Activated CD4-positive, alpha-beta T cell treated with anti-CD3 and anti-CD28 coated beads for 36 hours (primary cell): Measurements from ENCODE around the gene IGSF9. TPM values are rescaled to one million over a fixed set of nuclear protein-coding genes. Genes with fewer than 3 reads are reported as not detected.

Experiments
- ATAC-seq: fragments of 200-7000 bp; cut with Tn5 transposase; one replicate; pipeline ENCODE4 v1.10.0; 2021; ENCODE audit warnings: mild to moderate bottlenecking, moderate library complexity
- CTCF ChIA-PET: fragments of 350-600 bp; sonication (Branson Sonifier 250); formaldehyde crosslinking; loops from one replicate; lab custom pipeline; 2021; ENCODE audit warnings: antibody characterized with exemption; lab: Charles Lee
- POLR2A ChIA-PET: fragments of 350-600 bp; sonication (Branson Sonifier 250); formaldehyde crosslinking; loops from one replicate; lab custom pipeline; 2021; ENCODE audit warnings: antibody characterized with exemption, inconsistent platforms; lab: Charles Lee
- DNase-seq: peaks from one replicate; pipeline ENCODE4 v3.0.0-alpha.2; 2020
- H3K27ac Mint-ChIP-seq: one replicate; pipeline ENCODE4 v1.8.0; 2021; ENCODE audit warnings: mixed read lengths
- H3K27me3 Mint-ChIP-seq: one replicate; pipeline ENCODE4 v1.8.0; 2021; ENCODE audit warnings: mixed read lengths
- H3K36me3 Mint-ChIP-seq: one replicate; pipeline ENCODE4 v1.8.0; 2021; ENCODE audit warnings: low read depth, mixed read lengths
- H3K4me1 Mint-ChIP-seq: one replicate; pipeline ENCODE4 v1.8.0; 2021; ENCODE audit warnings: mixed read lengths
- H3K4me3 Mint-ChIP-seq: one replicate; pipeline ENCODE4 v1.8.0; 2021; ENCODE audit warnings: mild to moderate bottlenecking, moderate library complexity, mixed read lengths
- H3K9me3 Mint-ChIP-seq: one replicate; pipeline ENCODE4 v1.8.0; 2021; ENCODE audit warnings: low read depth, mixed read lengths
- intact Hi-C, 2 experiments: fragments of 100-400 bp; cut with DNase I in 1 of 2; cut with micrococcal nuclease in 1 of 2; formaldehyde crosslinking; loops; one replicate each; pipeline versions ENCODE4 v1.14.2 to v1.15.1; 2022 to 2024; cut with DNase I, micrococcal nuclease
- total RNA-seq, 2 experiments: library from RNA; stranded (reverse); gene quantifications; one replicate each; pipeline ENCODE4 v1.2.3, GENCODE V29; 2021

IGSF9 gene
- total RNA-seq, 2 experiments from 2014 or later, result 0.07 TPM; not detected in 1

GRCh38 chr1:159924025-159924790, 21.2 kb downstream of the IGSF9 start:
- H3K4me1 Mint-ChIP-seq, result peaks cover 46% of the 10 kb centered on the region
- H3K9me3 Mint-ChIP-seq, result no peaks in the 10 kb centered on the region
- DNase-seq (peak; percentile 81), ATAC-seq (peak; percentile 42)
- H3K4me3 Mint-ChIP-seq, result peak overlapping the region; percentile 95
- ChIA-PET POLR2A (interaction anchor here (0.6 to 2.6 kb wide), 8 partner anchors 10 to 847 kb away, joined by 3 to 10 read pairs (median 5); partner anchors contain the start of genes AIM2, DCAF8, IGSF8 and IGSF9), CTCF (interaction anchor here (1.0 to 2.3 kb wide), 6 partner anchors 74 to 147 kb away, joined by 3 to 11 read pairs (median 4); no protein-coding TSS in a partner anchor)
- H3K27ac Mint-ChIP-seq, result peak overlapping the region; percentile 98
- peaks cover 49% of the 10 kb centered on the region for H3K36me3 Mint-ChIP-seq
- intact Hi-C loops, result loop anchor here in 1 of 2 experiments (2.0 to 10.0 kb wide), 7 partner anchors 69 to 1993 kb away; partner anchors contain the start of genes AIM2, COPA, NCSTN and PEA15
- H3K27me3 Mint-ChIP-seq, result no peaks in the 10 kb centered on the region

- peak overlapping the region; percentile 95 for H3K4me3 Mint-ChIP-seq
- DNase-seq (peak; percentile 91), ATAC-seq (peak; percentile 43)
- H3K4me1 Mint-ChIP-seq, result peaks cover 47% of the 10 kb centered on the region
- CTCF ChIA-PET, result interaction anchor here (0.6 to 2.3 kb wide), 9 partner anchors 13 to 700 kb away, joined by 3 to 11 read pairs (median 4); partner anchors contain the start of gene DUSP23
- intact Hi-C loops, result loop anchor here (1.0 to 10.0 kb wide), 10 partner anchors 69 to 1994 kb away; partner anchors contain the start of genes AIM2 (in 1 of the 2), COPA (in 1 of the 2), DCAF8 (in 1 of the 2) and DUSP23 (in 1 of the 2)
- no peaks in the 10 kb centered on the region for H3K9me3 Mint-ChIP-seq
- H3K27me3 Mint-ChIP-seq, result no peaks in the 10 kb centered on the region
- POLR2A ChIA-PET, result interaction anchor here (0.6 to 2.6 kb wide), 9 partner anchors 9 to 1121 kb away, joined by 3 to 10 read pairs (median 5); partner anchors contain the start of genes AIM2, DCAF8, IGSF8 and IGSF9
- H3K27ac Mint-ChIP-seq, result peak overlapping the region; percentile 97
- H3K36me3 Mint-ChIP-seq, result peaks cover 55% of the 10 kb centered on the region
Measured at GRCh38 chr1:159923203-159924024, 22.0 kb downstream of the IGSF9 start.

- intact Hi-C loops, result loop anchor here (1.0 to 10.0 kb wide), 8 partner anchors 109 to 1995 kb away; partner anchors contain the start of genes AIM2 (in 1 of the 2), DCAF8 (in 1 of the 2), DUSP23 (in 1 of the 2) and PEA15 (in 1 of the 2)
- H3K36me3 Mint-ChIP-seq, result peaks cover 62% of the 10 kb centered on the region
Measured at GRCh38 chr1:159922511-159923202, 22.8 kb downstream of the IGSF9 start.

DNA sequence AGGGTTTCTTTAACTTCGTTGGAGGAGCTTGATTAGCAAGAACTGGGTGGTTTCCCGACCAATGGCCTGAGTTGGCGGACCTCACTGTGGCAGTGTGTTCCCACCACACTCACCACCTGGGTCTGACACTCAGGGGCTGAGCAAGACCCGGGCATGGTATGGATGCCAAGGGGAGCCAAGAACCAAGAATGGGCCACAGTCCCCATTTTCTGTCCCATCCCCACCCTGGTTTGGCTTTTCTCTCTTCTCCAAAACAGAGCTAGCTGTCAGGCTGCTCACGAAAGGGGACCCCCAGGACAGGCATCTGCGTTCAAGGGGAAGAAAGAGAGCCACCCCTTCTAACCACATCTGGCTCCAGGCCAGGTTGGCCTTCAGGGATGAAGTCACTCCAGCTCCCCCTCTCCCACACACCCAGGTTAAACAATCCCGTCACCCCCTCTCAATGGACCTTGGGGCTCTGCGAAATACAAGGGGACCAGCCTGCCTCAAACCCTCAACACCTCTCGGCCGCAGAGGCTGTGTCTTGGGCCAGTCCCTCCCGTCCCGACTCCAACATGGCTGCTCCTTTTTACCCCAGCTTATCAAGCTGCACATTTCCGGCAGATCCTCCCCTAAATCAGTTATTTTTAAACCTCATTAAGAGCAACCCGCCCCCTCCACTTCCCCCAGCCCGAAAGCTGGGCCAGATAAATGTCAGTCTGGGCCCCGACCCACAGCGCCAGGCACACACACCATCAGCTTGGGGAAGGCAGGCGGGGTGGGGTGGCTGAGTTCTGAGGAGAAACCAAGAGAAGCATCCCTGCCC, 23.5 kb downstream of the IGSF9 start:
- Mint-ChIP-seq H3K27ac (peak overlapping the region; percentile 97), H3K9me3 (no peaks in the 10 kb centered on the region), H3K4me1 (peaks cover 58% of the 10 kb centered on the region), H3K36me3 (peaks cover 66% of the 10 kb centered on the region), H3K4me3 (peak overlapping the region; percentile 95), H3K27me3 (no peaks in the 10 kb centered on the region)
- intact Hi-C loops, result loop anchor here in 1 of 2 experiments (5.0 to 10.0 kb wide), 5 partner anchors 283 to 1995 kb away; partner anchors contain the start of genes AIM2 and PEA15
- ATAC-seq (no peak), DNase-seq (peak; percentile 39)
- POLR2A ChIA-PET, result interaction anchor here (0.8 to 2.6 kb wide), 2 partner anchors 8 to 83 kb away, joined by 3 to 9 read pairs; no protein-coding TSS in a partner anchor
- CTCF ChIA-PET, result interaction anchor here (0.7 to 2.1 kb wide), 5 partner anchors 10 to 833 kb away, joined by 3 to 11 read pairs (median 3); no protein-coding TSS in a partner anchor

More at GRCh38 chr1:159922511-159923202, 22.8 kb downstream of the IGSF9 start:
- H3K9me3 Mint-ChIP-seq, result no peaks in the 10 kb centered on the region
- POLR2A ChIA-PET, result interaction anchor here (0.9 to 2.6 kb wide), 5 partner anchors 9 to 175 kb away, joined by 3 to 10 read pairs (median 8); partner anchors contain the start of genes IGSF8 and IGSF9
- CTCF ChIA-PET, result interaction anchor here (0.7 to 2.3 kb wide), 6 partner anchors 14 to 699 kb away, joined by 3 to 11 read pairs (median 4); partner anchors contain the start of gene DUSP23
- DNase-seq, result no peak
- H3K27me3 Mint-ChIP-seq, result no peaks in the 10 kb centered on the region
- H3K4me3 Mint-ChIP-seq, result peak overlapping the region; percentile 95
- H3K27ac Mint-ChIP-seq, result peak overlapping the region; percentile 97
- no peak for ATAC-seq
- peaks cover 54% of the 10 kb centered on the region for H3K4me1 Mint-ChIP-seq

DNA sequence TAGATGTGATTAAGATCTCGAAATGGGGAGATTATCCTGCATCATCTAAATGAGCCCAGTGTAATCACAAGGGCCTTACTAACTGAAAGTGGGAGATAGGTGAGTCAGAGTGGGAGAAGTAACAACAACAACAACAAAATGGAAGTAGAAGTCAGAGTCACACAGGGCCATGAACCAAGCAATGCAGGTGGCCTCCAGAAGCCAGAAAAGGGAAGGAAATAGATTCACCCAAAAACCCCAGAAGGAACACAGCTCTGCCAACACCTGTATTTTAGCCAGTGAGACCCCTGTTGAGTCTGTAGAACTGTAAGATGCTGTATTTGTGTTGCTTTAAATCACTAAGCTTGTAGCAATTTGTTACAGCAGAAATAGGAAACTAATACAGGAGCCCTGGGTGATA, 24.2 kb downstream of the IGSF9 start:
- H3K4me3 Mint-ChIP-seq, result peak overlapping the region; percentile 95

DNA sequence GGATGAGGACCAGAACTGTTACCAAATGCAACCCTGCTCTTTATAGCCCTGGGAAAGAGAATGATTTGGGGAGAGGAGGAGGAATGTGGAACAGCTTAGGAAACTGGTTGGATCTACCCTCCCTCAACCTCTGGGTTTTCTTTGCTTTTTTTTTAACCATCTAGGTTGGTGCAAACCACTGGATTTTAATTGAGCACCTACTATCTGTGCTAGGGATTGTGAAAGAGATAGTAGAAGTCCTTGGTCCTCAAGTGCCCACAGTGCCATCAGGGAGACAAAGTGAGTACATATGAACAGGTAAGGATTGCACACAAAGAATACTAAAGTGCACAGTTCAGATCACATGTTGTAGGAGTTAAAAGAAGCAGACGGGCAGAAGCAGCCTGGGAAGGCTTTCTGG, 24.8 kb downstream of the IGSF9 start:
- no peak for DNase-seq
- Mint-ChIP-seq H3K9me3 (no peaks in the 10 kb centered on the region), H3K27me3 (no peaks in the 10 kb centered on the region), H3K4me1 (peaks cover 52% of the 10 kb centered on the region), H3K4me3 (no peak overlapping the region), H3K27ac (peak overlapping the region; percentile 97), H3K36me3 (peaks cover 68% of the 10 kb centered on the region)
- no peak for ATAC-seq
- intact Hi-C loops, result loop anchor here in 1 of 2 experiments (5.0 to 10.0 kb wide), 5 partner anchors 284 to 1997 kb away; partner anchors contain the start of genes AIM2 and PEA15
- ChIA-PET POLR2A (no interaction called here), CTCF (no interaction called here)

More for the DNA sequence above, 24.2 kb downstream of the IGSF9 start:
- ATAC-seq (peak; percentile 10), DNase-seq (peak; percentile 38)
- H3K4me1 Mint-ChIP-seq, result peaks cover 56% of the 10 kb centered on the region
- intact Hi-C loops, result loop anchor here in 1 of 2 experiments (5.0 to 10.0 kb wide), 5 partner anchors 284 to 1996 kb away; partner anchors contain the start of genes AIM2 and PEA15
- peaks cover 68% of the 10 kb centered on the region for H3K36me3 Mint-ChIP-seq
- no peaks in the 10 kb centered on the region for H3K27me3 Mint-ChIP-seq
- CTCF ChIA-PET, result interaction anchor here (0.7 to 1.1 kb wide), 3 partner anchors 9 to 833 kb away, joined by 3 read pairs; no protein-coding TSS in a partner anchor
- H3K9me3 Mint-ChIP-seq, result no peaks in the 10 kb centered on the region
- peak overlapping the region; percentile 97 for H3K27ac Mint-ChIP-seq
- POLR2A ChIA-PET, result interaction anchor here (0.8 to 2.6 kb wide), 2 partner anchors 7 to 82 kb away, joined by 3 to 9 read pairs; no protein-coding TSS in a partner anchor

GRCh38 chr1:159920202-159920601, 25.2 kb downstream of the IGSF9 start:
- DNase-seq (no peak), ATAC-seq (no peak)
- intact Hi-C loops, result loop anchor here in 1 of 2 experiments (5.0 to 10.0 kb wide), 5 partner anchors 285 to 1997 kb away; partner anchors contain the start of genes AIM2 and PEA15
- POLR2A ChIA-PET, result no interaction called here
- no peaks in the 10 kb centered on the region for H3K9me3 Mint-ChIP-seq
- peaks cover 52% of the 10 kb centered on the region for H3K4me1 Mint-ChIP-seq
- H3K4me3 Mint-ChIP-seq, result no peak overlapping the region
- CTCF ChIA-PET, result no interaction called here
- H3K27me3 Mint-ChIP-seq, result no peaks in the 10 kb centered on the region
- H3K27ac Mint-ChIP-seq, result peak overlapping the region; percentile 97
- peaks cover 68% of the 10 kb centered on the region for H3K36me3 Mint-ChIP-seq

DNA sequence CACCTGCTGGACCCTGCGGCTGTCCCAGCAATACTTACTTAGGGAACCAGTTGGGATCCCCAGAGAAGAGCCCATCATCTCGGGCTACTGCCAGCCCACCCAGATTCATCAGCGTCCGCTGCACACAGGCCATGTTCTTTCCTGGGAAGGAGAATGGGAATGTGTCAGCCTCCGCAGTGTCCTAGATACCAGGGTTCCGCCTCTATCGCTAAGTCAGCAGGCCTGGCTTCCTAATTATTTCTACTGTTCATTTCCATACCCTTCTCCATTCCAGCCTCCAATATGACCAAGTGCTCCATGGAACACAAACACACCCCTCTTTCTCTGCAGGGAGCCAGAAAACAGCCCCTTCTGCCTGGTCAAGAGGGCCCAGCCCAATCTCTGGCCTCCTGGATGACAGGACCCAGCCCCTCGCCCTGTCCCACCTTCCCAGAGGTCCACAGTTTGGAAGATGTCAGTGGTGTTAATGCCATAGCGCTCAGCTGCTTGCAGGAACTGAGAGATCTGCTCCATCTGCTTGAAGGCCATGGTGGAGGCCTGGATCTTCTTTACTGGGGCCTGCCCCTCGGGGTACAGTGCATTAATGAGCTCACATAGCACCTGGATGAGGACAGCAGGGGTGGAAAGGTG, 26.1 kb downstream of the IGSF9 start:
- no peaks in the 10 kb centered on the region for H3K27me3 Mint-ChIP-seq
- peaks cover 55% of the 10 kb centered on the region for H3K4me1 Mint-ChIP-seq

More for the DNA sequence above, 26.1 kb downstream of the IGSF9 start:
- H3K4me3 Mint-ChIP-seq, result no peak overlapping the region
- H3K27ac Mint-ChIP-seq, result peak overlapping the region; percentile 38
- ATAC-seq (no peak), DNase-seq (no peak)
- intact Hi-C loops, result no loop called here
- ChIA-PET POLR2A (no interaction called here), CTCF (no interaction called here)
- H3K36me3 Mint-ChIP-seq, result peaks cover 71% of the 10 kb centered on the region
- no peaks in the 10 kb centered on the region for H3K9me3 Mint-ChIP-seq
